ENCODE data around the gene GTPBP4.
A peak's percentile ranks its signal among the peaks of the same experiment; 100 is the strongest.
"Not testable (repeated sequence)": the region's sequence is repeated elsewhere in the genome, so short reads cannot be mapped to it uniquely, and the experiment has no call there.

GTPBP4 gene

GRCh38 chr10:1037098-1037497 lies 48.9 kb downstream of the GTPBP4 start:
- Histone ChIP-seq H3K4me1 (ENCODE audit: low read length) (peaks cover 21% of the 10 kb centered on the region), H3K36me3 (replicated peaks; ENCODE audit: low read depth, low read length) (peaks cover 26% of the 10 kb centered on the region)

GRCh38 chr10:1038769-1039168 lies 50.5 kb downstream of the GTPBP4 start:
- H3K4me2 ChIP-seq (ENCODE audit: low read length); H3K9ac ChIP-seq (ENCODE audit: low read length); H3K27me3 ChIP-seq (ENCODE audit: low read depth, low read length); H3K27ac ChIP-seq (ENCODE audit: low read length); H3K9me3 ChIP-seq (ENCODE audit: insufficient read depth, low read length); H3K4me3 ChIP-seq (ENCODE audit: low read length); H2AFZ ChIP-seq (ENCODE audit: low read depth, low read length): not testable (repeated sequence)
- Histone ChIP-seq H3K4me1 (ENCODE audit: low read length) (peaks cover 28% of the 10 kb centered on the region), H3K79me2 (ENCODE audit: low read length) (peaks cover 12% of the 10 kb centered on the region), H4K20me1 (ENCODE audit: insufficient read depth, low read length) (peaks cover 20% of the 10 kb centered on the region), H3K36me3 (replicated peaks; ENCODE audit: low read depth, low read length) (peaks cover 40% of the 10 kb centered on the region)

More at GRCh38 chr10:1037098-1037497, 48.9 kb downstream of the GTPBP4 start:
- Histone ChIP-seq H4K20me1 (ENCODE audit: insufficient read depth, low read length) (peaks cover 10% of the 10 kb centered on the region), H2AFZ (ENCODE audit: low read depth, low read length) (no peak overlapping the region), H3K79me2 (ENCODE audit: low read length) (peaks cover 3% of the 10 kb centered on the region; the same call in 1 of the 2 replicates), H3K9me3 (ENCODE audit: insufficient read depth, low read length) (no peaks in the 10 kb centered on the region), H3K4me2 (ENCODE audit: low read length) (no peak overlapping the region), H3K27ac (ENCODE audit: low read length) (peak overlapping the region; percentile 77), H3K9ac (ENCODE audit: low read length) (no peak overlapping the region), H3K27me3 (ENCODE audit: low read depth, low read length) (no peaks in the 10 kb centered on the region), H3K4me3 (ENCODE audit: low read length) (no peak overlapping the region)
- TF ChIP-seq, protein P1, sequence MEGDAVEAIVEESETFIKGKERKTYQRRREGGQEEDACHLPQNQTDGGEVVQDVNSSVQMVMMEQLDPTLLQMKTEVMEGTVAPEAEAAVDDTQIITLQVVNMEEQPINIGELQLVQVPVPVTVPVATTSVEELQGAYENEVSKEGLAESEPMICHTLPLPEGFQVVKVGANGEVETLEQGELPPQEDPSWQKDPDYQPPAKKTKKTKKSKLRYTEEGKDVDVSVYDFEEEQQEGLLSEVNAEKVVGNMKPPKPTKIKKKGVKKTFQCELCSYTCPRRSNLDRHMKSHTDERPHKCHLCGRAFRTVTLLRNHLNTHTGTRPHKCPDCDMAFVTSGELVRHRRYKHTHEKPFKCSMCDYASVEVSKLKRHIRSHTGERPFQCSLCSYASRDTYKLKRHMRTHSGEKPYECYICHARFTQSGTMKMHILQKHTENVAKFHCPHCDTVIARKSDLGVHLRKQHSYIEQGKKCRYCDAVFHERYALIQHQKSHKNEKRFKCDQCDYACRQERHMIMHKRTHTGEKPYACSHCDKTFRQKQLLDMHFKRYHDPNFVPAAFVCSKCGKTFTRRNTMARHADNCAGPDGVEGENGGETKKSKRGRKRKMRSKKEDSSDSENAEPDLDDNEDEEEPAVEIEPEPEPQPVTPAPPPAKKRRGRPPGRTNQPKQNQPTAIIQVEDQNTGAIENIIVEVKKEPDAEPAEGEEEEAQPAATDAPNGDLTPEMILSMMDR (IDR thresholded peaks at IDR 0.05; ENCODE audit: low read depth, low read length), result no peak
- TF ChIP-seq EZH2phosphoT487 (IDR thresholded peaks at IDR 0.05; ENCODE audit: low read depth), result no peak

DNA sequence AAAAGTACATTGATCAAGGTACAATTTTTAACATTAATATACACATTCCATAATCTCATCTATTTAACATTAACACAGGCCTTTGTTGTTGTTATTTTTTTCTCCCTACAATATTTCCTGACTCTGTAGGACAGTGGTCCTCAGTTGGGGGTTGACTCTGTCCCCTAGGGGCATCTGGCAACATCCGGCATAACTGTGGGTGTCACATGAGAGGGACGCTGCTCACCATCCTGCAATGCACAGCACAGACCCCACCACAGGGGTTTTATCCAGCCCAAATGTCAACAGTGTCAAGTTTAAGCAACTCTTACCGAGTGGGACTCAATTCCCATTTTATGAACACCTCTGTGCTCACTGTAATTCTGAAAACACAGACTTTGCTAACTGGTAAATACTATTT lies 51.9 kb downstream of the GTPBP4 start:
- Histone ChIP-seq H3K4me1 (ENCODE audit: low read length) (peaks cover 39% of the 10 kb centered on the region), H3K79me2 (ENCODE audit: low read length) (peaks cover 26% of the 10 kb centered on the region), H3K4me2 (ENCODE audit: low read length) (no peak overlapping the region), H3K36me3 (replicated peaks; ENCODE audit: low read depth, low read length) (peaks cover 46% of the 10 kb centered on the region), H2AFZ (ENCODE audit: low read depth, low read length) (no peak overlapping the region), H3K27ac (ENCODE audit: low read length) (no peak overlapping the region; the same call in 1 of the 2 replicates), H3K9ac (ENCODE audit: low read length) (no peak overlapping the region), H3K27me3 (ENCODE audit: low read depth, low read length) (no peaks in the 10 kb centered on the region), H3K9me3 (ENCODE audit: insufficient read depth, low read length) (no peaks in the 10 kb centered on the region), H3K4me3 (ENCODE audit: low read length) (no peak overlapping the region), H4K20me1 (ENCODE audit: insufficient read depth, low read length) (peaks cover 33% of the 10 kb centered on the region)
- TF ChIP-seq EZH2phosphoT487 (IDR thresholded peaks at IDR 0.05; ENCODE audit: low read depth), result no peak
- TF ChIP-seq, protein P1 (IDR thresholded peaks at IDR 0.05; ENCODE audit: low read depth, low read length), result no peak

GRCh38 chr10:1041514-1041913 lies 53.3 kb downstream of the GTPBP4 start:
- peaks cover 40% of the 10 kb centered on the region for H3K79me2 ChIP-seq (ENCODE audit: low read length)
- H2AFZ ChIP-seq (ENCODE audit: low read depth, low read length), result no peak overlapping the region
- H3K4me3 ChIP-seq (ENCODE audit: low read length), result no peak overlapping the region

More at GRCh38 chr10:1041514-1041913, 53.3 kb downstream of the GTPBP4 start:
- Histone ChIP-seq H3K4me1 (ENCODE audit: low read length) (peaks cover 38% of the 10 kb centered on the region), H3K36me3 (replicated peaks; ENCODE audit: low read depth, low read length) (peaks cover 54% of the 10 kb centered on the region), H3K27ac (ENCODE audit: low read length) (no peak overlapping the region), H3K4me2 (ENCODE audit: low read length) (no peak overlapping the region), H4K20me1 (ENCODE audit: insufficient read depth, low read length) (peaks cover 44% of the 10 kb centered on the region), H3K9me3 (ENCODE audit: insufficient read depth, low read length) (no peaks in the 10 kb centered on the region), H3K9ac (ENCODE audit: low read length) (no peak overlapping the region), H3K27me3 (ENCODE audit: low read depth, low read length) (no peaks in the 10 kb centered on the region)
- TF ChIP-seq, protein P1 (IDR thresholded peaks at IDR 0.05; ENCODE audit: low read depth, low read length), result no peak
- no peak for TF ChIP-seq EZH2phosphoT487 (IDR thresholded peaks at IDR 0.05; ENCODE audit: low read depth)

Data from OCI-LY3 (cell line).